Measurements from ENCODE around the gene ENDOV. TPM values are rescaled to one million over a fixed set of nuclear protein-coding genes. Genes with fewer than 3 reads are reported as not detected.
"Not testable (repeated sequence)": the region's sequence is repeated elsewhere in the genome, so short reads cannot be mapped to it uniquely, and the experiment has no call there.

ENDOV gene
- total RNA-seq, 1 donor: 17.8 TPM

DNA sequence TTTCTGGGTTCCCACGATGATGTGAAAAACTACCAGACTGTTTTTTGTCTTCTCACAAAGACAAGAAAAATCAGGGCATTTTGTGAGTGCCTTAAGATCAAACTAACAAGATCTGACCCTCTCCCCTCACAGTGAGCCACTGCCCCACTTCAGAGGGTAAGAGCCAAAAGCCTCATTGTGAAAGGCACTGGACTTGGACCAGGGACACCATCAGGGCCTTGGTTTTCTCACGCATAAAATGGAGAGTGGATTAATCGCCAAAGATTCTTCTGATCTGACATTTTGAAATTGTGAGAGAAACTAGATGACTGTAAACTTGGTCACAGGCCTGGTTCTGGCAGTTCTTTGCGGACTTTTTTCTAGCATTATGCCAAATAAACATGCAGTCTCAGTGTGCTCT, 21.0 kb upstream of the ENDOV start:
- H3K4me3 ChIP-seq (ENCODE audit: low read depth, low read length): no peak overlapping the region
- TF ChIP-seq, protein P1, sequence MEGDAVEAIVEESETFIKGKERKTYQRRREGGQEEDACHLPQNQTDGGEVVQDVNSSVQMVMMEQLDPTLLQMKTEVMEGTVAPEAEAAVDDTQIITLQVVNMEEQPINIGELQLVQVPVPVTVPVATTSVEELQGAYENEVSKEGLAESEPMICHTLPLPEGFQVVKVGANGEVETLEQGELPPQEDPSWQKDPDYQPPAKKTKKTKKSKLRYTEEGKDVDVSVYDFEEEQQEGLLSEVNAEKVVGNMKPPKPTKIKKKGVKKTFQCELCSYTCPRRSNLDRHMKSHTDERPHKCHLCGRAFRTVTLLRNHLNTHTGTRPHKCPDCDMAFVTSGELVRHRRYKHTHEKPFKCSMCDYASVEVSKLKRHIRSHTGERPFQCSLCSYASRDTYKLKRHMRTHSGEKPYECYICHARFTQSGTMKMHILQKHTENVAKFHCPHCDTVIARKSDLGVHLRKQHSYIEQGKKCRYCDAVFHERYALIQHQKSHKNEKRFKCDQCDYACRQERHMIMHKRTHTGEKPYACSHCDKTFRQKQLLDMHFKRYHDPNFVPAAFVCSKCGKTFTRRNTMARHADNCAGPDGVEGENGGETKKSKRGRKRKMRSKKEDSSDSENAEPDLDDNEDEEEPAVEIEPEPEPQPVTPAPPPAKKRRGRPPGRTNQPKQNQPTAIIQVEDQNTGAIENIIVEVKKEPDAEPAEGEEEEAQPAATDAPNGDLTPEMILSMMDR (IDR thresholded peaks at IDR 0.05; ENCODE audit: insufficient read depth, low read length): no peak
- no peak for DNase-seq (ENCODE audit: low read depth)

DNA sequence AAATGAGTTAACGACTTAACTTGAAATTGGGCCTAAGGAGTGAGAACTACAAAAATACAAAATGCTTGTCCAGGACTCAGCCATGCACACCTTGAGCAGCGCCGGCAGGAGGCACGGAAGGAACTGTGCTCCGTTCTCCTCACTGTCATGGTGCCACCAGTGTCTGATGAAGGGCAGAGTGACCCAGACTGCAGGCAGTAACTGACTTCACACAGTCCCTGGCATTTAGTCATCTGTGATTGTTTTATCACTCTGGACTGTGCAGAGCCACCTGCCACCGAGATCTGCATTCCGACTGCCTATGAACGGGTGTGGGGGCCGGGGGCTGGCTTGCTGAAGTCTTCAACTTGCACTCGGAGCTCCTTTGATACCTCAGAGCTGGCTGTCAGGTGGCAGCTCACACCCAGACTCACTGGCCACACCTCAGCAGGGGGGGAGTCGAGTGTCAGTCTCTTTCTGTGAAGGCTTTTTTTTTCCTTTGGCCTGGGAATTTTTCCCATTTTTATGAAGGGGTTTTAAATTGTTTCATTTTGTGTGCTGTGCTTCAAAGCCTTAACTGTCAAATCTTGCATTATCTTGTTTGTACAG, 20.2 kb upstream of the ENDOV start:
- TF ChIP-seq, protein P1 (IDR thresholded peaks at IDR 0.05; ENCODE audit: insufficient read depth, low read length): no peak
- no peak overlapping the region for H3K4me3 ChIP-seq (ENCODE audit: low read depth, low read length)
- no peak for DNase-seq (ENCODE audit: low read depth)

DNA sequence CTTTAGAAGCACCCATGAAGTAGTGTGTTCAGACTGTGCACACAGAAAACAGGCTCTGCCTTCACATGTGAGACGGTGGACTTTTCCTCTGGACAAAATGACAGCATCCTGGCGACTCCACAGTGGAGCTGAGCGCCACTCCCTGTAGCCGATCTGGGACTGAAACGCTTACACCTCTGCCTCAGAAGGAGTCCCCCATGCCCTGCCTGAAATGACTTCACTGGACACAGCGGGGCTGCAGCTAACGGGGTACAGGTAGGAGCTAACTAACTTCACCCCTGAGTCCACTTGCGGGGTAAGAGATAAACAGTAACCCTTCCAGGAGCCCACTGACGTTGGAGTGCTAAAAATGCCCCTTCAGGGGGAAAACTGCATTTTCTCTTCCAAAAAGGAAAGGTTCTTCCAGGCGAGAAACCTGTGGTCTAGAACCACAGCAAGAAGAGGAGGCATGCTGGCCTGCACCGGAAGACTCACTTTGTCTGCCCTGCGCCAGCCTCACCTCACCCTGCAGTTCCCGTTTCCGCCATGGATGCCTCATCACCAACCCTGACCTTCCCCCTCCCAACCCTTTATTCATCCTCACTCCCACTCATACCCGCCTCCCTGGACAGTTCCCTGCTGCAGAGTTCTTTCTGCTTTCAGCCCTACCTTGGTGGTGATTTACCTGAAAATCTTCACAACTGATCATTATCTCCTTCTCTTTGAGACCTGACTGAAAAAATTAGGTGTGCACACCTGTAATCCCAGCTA, 19.4 kb upstream of the ENDOV start:
- no peak for DNase-seq (ENCODE audit: low read depth)
- H3K4me3 ChIP-seq (ENCODE audit: low read depth, low read length): no peak overlapping the region
- TF ChIP-seq, protein P1 (IDR thresholded peaks at IDR 0.05; ENCODE audit: insufficient read depth, low read length): no peak

DNA sequence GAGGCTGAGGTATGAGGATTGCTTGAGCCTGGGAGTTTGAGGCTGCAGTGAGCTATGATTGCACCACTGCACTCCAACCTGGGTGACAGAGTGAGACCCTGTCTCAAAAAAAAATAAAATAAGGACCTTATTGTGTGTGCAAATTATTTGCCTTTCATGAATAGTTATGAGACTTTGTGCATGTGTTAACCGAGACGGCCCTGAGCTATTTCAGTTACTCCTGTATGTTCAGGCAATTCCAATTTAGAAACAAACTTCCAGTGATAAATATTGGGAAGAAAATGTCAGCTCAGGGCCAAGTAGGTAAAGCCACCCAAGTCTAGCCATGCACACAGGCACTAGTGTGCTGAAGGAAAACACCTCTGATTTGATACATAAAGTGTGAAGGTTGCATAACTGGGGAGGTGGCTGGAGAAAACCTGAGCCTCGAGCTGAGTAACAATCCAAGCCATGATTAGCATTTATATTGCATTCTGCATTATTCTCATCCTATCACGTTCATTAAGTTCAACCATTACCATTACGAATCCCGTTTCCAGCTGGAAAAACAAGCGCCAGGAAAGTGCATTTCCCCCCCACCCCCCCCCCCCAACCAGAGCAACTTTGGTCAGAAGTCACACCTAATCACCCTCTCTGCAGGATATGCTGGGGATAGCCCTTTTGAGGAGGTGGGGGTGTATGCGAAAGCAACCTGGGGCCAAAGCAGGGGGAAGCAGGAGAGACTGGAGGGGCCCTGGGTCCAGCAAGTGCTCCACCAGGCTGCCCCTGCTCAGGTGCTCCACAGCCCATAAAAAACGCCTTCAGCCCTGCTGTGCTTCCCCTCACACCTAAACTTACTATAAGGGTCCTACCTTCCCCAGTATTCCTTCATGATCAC, 18.6 kb upstream of the ENDOV start:
- TF ChIP-seq, protein P1 (IDR thresholded peaks at IDR 0.05; ENCODE audit: insufficient read depth, low read length): no peak
- H3K4me3 ChIP-seq (ENCODE audit: low read depth, low read length): no peak overlapping the region
- no peak for DNase-seq (ENCODE audit: low read depth)

DNA sequence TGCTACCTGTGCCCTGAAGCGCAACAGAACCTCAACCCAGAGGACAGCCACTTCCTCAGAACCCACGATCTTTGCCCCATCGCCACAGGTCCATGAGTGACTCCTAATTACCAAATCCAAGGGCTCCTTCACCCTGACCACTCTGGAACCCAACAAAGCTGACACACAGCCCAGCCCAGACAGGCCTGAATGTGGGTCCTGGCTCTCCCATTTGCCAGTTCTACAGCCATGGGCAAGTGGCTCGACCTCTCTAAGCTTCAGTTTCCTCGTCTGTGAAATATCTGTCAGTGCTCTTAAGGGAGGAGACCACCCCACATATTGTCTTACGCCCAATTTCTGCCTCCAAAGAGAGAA, 18.0 kb upstream of the ENDOV start:
- no peak for DNase-seq (ENCODE audit: low read depth)
- H3K4me3 ChIP-seq (ENCODE audit: low read depth, low read length): no peak overlapping the region
- TF ChIP-seq, protein P1 (IDR thresholded peaks at IDR 0.05; ENCODE audit: insufficient read depth, low read length): no peak

DNA sequence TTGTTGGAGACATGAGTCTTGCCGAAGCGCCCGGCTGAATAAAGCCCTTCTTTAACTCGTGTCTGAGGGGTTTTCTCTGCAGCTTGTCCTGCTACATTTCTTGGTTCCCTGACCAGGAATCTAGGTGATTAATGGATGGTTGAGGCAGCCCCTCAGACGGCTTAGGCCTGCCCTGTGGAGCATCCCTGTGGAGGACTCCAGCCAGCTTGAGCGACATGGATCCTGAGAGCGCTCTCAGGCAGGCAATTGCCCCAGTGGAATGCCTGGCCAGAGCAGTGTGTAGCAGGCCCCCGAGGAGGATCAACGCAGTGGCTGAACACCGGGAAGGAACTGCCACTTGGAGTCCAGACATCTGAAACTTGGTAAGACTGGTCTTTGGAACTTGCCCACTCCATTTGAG, 17.3 kb upstream of the ENDOV start:
- TF ChIP-seq, protein P1 (IDR thresholded peaks at IDR 0.05; ENCODE audit: insufficient read depth, low read length): no peak
- no peak overlapping the region for H3K4me3 ChIP-seq (ENCODE audit: low read depth, low read length)
- DNase-seq (ENCODE audit: low read depth): no peak

DNA sequence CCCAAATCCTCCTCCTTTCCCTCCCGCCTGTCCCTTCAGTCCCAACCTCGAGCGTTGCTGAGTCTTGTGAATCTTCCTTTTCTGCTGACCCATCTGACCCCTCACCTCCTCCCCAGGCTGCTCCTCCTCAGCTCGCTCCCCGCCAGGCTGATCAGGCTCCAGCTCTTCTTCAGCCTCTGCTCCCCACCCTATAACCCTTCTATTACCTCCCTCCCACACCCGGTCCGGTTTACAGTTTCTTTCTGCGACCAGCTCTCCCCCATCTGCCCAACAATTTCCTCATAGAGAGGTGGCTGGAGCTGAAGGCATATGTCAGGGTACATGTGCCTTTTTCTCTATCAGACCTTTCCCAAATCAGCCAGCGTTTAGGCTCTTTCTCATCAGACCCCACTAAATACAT, 13.9 kb upstream of the ENDOV start:
- H3K4me3 ChIP-seq (ENCODE audit: low read depth, low read length); DNase-seq (ENCODE audit: low read depth): not testable (repeated sequence)

DNA sequence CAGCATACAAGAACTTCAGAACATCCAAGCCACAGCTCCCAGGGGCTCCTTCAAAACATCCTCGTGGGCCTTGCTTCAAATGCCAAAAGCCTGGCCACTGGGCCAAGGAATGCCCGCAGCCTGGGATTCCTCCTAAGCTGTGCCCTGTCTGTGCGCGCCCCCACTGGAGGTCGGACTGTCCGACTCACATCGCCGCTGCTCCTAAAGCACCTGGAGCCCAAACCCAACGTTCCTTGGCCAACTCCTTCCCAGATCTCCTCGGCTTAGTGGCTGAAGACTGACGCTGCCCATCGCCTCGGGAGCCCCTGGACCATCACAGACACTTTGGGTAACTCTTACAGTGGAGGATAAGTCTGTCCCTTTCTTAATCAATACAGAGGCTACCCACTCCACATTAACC, 12.9 kb upstream of the ENDOV start:
- H3K4me3 ChIP-seq (ENCODE audit: low read depth, low read length); DNase-seq (ENCODE audit: low read depth): not testable (repeated sequence)
